Parietal lobe (tissue), 1 donor: ENCODE results near the gene SLC24A3. TPM values are rescaled to one million over a fixed set of nuclear protein-coding genes. Genes with fewer than 3 reads are reported as not detected.

Experiments used
- total RNA-seq: library from RNA; depleted of rRNA; stranded (reverse); fragments of >200 nt; gene quantifications from one replicate; pipeline ENCODE4 v1.2.3, GENCODE V29; 2014

Gene SLC24A3
- 16.0 TPM for total RNA-seq

DNA sequence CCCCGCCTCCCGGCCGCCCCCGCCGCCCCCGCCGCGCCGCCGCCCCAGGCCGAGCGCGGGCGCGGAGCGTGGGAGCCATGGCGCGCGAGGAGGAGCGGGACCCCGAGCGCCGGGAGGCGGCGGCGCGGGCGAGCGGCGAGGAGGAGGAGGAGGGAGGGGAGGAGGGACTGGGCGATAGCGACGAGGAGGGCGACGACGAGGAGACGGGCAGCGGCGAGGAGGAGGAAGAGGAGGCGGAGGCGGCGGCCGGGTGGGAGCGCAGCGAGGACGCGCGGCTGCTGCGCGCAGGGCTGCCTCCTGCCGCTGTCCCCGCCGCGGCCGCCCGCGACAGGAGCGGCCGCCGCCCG is at the start of gene SLC24A3:
Gene SLC24A3 (plus strand): TSS at position 174 of the 347 bp plus-strand sequence.

DNA sequence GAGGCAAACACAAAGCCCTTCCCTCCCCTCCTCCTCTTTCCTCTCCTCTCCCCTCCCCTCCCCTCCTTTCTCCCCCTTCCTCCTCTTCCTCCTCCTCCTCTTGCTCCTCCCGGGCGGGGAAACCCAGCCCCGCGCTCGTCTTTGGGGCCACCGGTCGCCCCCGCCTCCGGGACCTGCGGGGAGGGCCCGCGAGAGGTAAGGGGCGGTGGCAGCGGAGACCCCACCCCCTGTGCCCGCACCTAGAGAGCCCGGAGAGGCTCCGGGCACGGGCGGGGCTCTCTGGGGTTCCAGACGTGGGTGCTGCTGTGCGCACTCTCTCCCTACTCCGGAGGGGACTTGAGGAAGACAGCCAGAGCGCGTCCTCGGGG is 545.7 kb downstream of the SLC24A3 start, which contains the start of gene RIN2:
Gene RIN2 (plus strand): TSS at position 126 of the 368 bp plus-strand sequence. CDS start 131,344 bp downstream, outside the sequence.

